Fibroblast of the aortic adventitia (primary cell): ENCODE measurements around the gene EZR. TPM values are rescaled to one million over a fixed set of nuclear protein-coding genes. Genes with fewer than 3 reads are reported as not detected.
A peak's percentile ranks its signal among the peaks of the same experiment; 100 is the strongest.

Experiments
- DNase-seq: peaks from one replicate; pipeline ENCODE4 v3.0.0-alpha.2; 2010; ENCODE audit warnings: low read depth
- H3K4me3 ChIP-seq: 2 replicates; pipeline ENCODE4 v1.5.1; 2011; ENCODE audit warnings: low read depth, mild to moderate bottlenecking, control low read depth, low read length, moderate library complexity
- total RNA-seq: library from RNA; depleted of rRNA; stranded (reverse); fragments of >200 nt; gene quantifications from 2 replicates; pipeline ENCODE4 v1.2.3, GENCODE V29; 2012; ENCODE audit warnings: low replicate concordance
- TF ChIP-seq, protein P1 (sequence below): IDR thresholded peaks from 2 replicates; pipeline ENCODE4 v1.5.1; 2011; ENCODE audit warnings: mild to moderate bottlenecking, low read length, control low read depth, inconsistent platforms; ENCODE audit not compliant: insufficient read depth

The EZR gene
- total RNA-seq, 1 donor, result 41.3 TPM

- TF ChIP-seq, protein P1, sequence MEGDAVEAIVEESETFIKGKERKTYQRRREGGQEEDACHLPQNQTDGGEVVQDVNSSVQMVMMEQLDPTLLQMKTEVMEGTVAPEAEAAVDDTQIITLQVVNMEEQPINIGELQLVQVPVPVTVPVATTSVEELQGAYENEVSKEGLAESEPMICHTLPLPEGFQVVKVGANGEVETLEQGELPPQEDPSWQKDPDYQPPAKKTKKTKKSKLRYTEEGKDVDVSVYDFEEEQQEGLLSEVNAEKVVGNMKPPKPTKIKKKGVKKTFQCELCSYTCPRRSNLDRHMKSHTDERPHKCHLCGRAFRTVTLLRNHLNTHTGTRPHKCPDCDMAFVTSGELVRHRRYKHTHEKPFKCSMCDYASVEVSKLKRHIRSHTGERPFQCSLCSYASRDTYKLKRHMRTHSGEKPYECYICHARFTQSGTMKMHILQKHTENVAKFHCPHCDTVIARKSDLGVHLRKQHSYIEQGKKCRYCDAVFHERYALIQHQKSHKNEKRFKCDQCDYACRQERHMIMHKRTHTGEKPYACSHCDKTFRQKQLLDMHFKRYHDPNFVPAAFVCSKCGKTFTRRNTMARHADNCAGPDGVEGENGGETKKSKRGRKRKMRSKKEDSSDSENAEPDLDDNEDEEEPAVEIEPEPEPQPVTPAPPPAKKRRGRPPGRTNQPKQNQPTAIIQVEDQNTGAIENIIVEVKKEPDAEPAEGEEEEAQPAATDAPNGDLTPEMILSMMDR, result no peak
- DNase-seq, result no peak
- no peak overlapping the region for H3K4me3 ChIP-seq
These were observed 76.0 kb downstream of the EZR start for GRCh38 chr6:158743033-158743651.

- no peak overlapping the region for H3K4me3 ChIP-seq
- TF ChIP-seq, protein P1, result no peak
These were observed 79.5 kb downstream of the EZR start for GRCh38 chr6:158739673-158740072.

DNA sequence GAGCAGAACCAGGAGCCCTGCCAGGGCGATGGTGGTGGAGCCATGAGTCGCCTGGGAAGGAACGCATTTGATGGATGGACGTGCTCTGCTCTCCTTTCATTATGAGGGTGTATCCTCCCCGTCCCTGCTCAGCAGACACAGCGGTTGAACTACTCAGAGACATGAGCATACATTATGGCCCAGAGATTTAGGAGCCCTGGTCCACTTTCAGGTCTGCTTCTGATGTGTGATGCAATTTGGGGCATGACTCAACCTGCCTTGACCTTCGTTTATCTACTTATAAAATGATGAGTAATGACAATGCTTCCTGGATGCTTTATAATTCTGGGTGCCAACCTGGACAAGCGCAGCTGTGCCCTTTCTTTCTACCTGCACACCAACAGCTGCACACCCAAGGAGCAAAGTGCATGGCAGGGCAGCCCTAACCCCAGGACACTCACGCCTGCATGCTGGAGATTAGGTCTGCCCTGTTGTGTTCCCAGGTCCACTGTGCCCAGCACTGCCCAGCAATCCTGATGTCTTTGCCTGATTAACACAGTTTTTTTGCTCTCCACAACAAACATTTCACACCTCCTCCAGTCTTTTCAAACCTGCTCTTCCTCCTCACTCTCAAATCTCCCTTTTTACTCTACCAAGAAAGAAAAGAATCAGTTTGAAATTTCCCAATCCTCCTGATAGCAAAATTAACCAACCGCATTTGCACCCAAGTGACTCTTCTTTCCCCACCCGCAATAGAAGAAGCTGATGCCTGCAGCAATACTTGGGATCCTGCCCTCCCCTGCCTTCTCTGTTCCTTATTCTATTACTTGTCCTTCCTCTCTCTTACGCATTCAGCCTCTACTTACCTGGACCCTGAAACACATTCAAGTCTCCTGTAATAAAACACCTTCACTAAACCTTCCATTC is 81.2 kb downstream of the EZR start:
- peak; percentile 56 for DNase-seq
- H3K4me3 ChIP-seq, result no peak overlapping the region
- TF ChIP-seq, protein P1, result no peak

More at GRCh38 chr6:158739673-158740072, 79.5 kb downstream of the EZR start:
- no peak for DNase-seq

DNA sequence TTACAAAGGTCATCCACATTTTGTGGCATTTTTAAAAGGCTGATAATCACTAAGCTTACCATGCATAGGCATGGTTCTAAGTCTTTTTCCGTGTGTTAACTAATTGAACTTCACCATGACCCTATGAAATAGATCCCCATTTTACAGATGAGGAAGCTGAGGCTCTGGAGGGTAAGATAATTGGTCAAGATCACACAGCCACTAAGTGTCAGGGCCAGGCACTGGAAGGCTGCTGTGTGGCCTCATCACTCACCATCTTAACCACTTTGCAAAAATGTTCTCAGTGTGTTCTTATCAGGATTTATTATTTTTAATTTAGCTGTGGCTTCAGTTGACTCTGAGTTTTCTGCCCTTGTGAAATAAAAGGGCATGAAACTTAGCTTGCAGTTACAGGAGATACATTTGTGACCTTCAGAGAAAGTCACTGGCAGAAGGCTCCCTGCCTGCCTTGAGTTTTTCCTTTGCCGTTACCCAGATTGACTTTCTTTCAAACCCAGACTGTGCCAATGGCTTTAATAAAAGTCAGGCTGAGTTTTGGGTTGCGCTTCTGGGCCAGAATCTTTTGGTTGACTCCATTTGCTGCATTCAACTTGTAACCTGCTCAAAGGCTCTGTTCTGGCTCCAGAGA is 82.0 kb downstream of the EZR start:
- DNase-seq, result no peak
- TF ChIP-seq, protein P1, result no peak

DNA sequence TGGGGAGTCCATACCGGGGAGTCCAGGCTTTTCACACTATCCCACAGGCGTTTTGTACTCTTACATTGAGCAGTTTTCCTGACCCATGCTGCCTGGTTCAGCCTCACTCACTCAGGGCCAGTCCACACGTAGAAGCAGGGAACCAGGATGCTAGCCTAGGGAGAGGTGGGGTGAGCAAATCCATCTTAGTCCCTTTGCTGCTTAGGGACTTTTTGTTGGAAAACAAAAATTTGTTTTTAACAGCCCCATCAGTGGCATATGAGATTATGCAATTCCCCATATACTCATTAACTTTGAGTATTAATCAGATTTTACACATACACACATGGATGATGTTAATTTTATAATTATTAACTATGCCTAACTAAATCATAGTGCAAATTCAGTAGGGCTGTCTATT is 84.2 kb downstream of the EZR start:
- H3K4me3 ChIP-seq, result no peak overlapping the region
- TF ChIP-seq, protein P1, result no peak
- no peak for DNase-seq

More for the DNA sequence above, 82.0 kb downstream of the EZR start:
- no peak overlapping the region for H3K4me3 ChIP-seq

- no peak overlapping the region for H3K4me3 ChIP-seq
- no peak for DNase-seq
- TF ChIP-seq, protein P1, result no peak
These were observed 88.6 kb downstream of the EZR start for GRCh38 chr6:158730541-158730907.
